Subcutaneous adipose tissue (tissue), 4 donors: ENCODE measurements around the gene MATN3. TPM values are rescaled to one million over a fixed set of nuclear protein-coding genes. Genes with fewer than 3 reads are reported as not detected.

ENCODE experiments used
- total RNA-seq, 4 donors: library from RNA; depleted of rRNA; stranded (reverse); fragments of >200 nt; gene quantifications; one replicate each; pipeline ENCODE4 v1.1.0, GENCODE V29; 2016
- TF ChIP-seq, protein P1 (sequence below): fragments of 450-650 bp; IDR thresholded peaks from one replicate; pipeline ENCODE4 v1.5.1; 2016; ENCODE audit warnings: low read depth, mild to moderate bottlenecking, control low read depth, antibody characterized with exemption, moderate library complexity

The MATN3 gene
- total RNA-seq, 4 donors from 2014 or later = 1.5 to 3.1 (median 2.3) TPM

DNA sequence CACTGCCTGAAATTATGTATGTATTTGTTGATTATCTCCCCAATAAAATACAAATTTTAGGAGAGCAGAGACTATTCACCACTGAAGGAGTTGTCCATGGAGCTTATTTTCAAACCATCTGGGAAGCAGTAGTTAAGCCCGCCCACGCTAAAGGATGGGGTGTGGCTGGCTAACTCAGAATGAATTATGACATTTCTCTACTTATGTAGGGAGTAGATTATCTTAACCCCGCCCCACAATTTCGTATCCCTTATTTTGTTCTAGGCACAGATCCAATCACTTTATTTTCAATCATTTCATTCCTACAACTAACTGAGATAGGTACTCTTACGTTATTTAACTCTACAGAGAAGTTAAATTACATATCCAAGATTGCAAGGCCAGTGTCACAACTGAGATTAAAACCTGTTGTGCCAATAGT, 40.4 kb upstream of the MATN3 start:
- TF ChIP-seq, protein P1, sequence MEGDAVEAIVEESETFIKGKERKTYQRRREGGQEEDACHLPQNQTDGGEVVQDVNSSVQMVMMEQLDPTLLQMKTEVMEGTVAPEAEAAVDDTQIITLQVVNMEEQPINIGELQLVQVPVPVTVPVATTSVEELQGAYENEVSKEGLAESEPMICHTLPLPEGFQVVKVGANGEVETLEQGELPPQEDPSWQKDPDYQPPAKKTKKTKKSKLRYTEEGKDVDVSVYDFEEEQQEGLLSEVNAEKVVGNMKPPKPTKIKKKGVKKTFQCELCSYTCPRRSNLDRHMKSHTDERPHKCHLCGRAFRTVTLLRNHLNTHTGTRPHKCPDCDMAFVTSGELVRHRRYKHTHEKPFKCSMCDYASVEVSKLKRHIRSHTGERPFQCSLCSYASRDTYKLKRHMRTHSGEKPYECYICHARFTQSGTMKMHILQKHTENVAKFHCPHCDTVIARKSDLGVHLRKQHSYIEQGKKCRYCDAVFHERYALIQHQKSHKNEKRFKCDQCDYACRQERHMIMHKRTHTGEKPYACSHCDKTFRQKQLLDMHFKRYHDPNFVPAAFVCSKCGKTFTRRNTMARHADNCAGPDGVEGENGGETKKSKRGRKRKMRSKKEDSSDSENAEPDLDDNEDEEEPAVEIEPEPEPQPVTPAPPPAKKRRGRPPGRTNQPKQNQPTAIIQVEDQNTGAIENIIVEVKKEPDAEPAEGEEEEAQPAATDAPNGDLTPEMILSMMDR = no peak

DNA sequence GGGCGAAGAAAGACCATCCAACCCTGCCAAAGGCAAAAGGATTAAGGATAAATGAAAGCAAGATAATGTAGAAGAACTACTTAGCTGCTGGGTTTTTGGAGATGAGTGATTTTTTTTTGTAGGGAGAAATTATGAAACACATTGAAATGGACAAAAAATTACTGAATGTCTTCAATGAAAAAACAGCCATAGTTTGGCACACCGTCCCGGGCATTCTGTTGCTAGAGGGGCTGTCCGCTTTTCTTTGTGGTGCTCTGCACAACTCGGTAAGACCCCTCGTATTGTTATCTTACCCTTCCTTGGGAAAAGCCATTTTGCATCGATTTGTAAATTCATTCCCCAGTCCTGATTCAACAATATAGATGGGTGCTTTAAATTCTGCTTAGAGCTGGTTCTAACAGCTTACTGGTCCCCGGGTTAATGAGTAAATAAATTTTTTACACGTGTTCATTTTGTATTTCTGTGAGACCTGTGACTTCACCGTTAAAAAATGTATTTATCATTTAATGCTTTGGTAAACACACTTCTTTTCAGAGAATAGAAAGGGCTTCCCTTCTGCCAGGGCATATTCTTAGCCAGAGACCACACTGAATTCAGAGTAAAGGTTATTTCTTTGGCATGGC, 39.9 kb upstream of the MATN3 start:
- TF ChIP-seq, protein P1 = no peak

DNA sequence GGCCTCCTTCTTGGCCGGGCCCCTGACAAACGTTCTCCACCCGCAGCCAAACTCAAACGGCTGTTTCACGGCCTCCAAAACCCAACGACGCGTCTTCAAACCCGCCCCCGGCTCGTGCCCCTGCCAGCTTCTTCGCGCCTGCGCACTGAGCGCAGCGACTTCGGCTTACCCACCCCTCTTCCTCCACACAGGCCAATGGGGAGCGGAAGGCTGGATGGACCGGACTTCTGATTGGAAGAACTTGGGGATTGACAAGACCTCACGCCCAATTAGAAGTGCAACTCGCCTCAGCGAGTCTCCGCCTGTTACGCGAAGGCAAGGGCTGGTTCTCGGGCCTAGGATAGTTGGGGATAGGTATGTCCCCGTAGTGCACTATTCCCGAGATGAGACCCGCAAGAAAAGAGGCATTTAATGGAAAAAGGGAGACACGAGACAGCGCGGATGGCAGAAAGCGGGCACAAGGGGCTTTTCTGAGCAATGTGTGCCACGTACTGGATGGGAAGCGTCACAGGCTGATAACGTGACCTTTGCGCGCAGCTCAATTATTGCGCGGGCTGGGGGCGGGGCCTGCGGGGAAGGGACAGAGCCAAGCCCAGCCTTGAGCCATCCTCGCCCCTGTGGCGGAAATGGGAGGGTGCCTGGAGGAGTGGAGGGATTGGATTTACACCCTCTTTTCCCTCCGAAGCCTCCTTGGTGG, 39.2 kb upstream of the MATN3 start, which contains the start of gene LAPTM4A:
TSS of gene LAPTM4A (minus strand) at position 97 of the 697 bp plus-strand sequence. CDS start 108 bp downstream, outside the sequence.
- TF ChIP-seq, protein P1 = no peak

DNA sequence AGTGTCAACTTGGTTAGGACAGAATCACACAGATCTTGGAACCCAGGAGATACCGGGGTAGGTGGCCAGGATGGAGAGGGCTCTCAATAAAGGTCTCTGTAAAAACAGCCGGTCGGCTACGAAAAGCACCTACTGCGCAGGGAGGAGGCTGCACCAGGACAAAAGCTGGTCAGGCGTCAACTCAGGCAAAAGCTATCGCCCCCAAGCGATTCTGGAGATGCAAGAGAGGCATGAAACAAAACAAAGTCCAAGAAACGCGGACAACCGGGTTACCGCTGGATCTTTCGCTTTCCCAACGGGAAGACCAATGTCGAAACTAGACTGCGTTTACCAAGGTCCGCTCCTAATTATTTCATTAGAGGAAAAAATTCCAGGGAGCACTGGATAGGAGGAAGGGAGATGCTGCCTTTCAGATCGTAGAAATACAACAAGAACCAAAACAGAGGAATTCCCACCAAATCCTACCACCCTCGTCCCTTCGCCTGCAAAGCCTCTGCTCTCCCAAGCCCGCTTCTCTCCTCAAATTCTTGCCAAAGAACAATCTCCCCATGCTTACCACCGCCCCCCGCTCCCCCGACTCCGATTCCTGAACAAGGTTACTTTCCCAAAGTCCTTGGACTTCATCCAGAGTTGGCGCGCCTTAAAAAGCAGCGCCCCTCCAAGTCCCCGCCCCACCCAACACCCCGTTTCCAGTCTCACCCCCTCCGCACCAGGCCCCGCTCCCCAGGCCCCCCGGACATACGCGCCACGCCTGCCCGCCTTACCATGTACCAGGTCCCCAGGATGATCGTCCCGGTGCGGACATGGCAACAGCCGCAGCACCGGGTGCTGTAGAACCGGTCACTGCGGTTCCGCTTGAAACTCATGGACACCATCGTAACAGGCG, 38.4 kb upstream of the MATN3 start:
- TF ChIP-seq, protein P1 = no peak

DNA sequence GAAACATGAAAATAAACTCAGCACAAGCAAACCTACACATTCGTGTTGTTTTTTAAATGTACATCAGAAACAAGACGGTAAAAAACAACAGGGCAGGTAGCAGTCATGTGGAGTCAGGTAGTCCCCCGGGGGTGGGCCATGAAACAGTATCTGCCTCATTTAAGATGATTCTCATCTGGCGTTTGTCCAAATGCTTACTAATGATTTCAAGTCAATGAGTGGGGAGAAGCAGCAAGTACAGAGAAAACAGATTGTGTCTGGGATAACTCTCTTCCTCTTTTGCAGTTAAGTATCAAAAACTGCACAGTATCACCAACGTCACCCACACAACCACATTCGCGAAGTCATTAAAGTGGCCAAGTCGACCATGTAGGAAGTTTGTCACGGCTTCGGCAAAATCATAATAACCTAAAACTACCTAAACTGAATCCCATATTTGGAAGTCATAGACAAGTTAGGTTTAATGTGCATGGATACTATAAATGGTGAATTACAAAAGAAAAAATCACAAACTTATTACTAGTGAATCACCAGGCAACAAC, 37.7 kb upstream of the MATN3 start:
- TF ChIP-seq, protein P1 = no peak

DNA sequence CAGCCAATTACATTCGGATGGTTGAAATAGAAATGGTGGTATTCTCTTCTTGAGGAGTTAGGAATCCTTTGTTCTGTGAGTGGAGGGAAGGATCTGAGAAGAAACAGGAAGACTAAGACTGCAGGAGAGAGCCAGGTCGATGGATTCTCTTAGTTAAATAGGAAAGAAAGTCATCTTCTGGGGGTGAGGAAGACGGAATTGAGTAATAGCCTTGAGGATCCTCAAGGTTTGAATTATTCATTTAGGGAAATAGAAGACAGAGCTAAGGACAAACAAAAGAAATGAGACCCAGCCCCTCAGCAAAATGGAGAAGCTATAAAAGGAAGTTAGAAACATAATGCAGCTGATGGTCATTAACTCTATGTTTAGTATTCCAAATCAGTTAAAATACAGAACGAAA, 37.2 kb upstream of the MATN3 start:
- TF ChIP-seq, protein P1 = no peak
